ENCODE measurements around the gene KCNC1.
A peak's percentile ranks its signal among the peaks of the same experiment; 100 is the strongest.

KCNC1 gene

DNA sequence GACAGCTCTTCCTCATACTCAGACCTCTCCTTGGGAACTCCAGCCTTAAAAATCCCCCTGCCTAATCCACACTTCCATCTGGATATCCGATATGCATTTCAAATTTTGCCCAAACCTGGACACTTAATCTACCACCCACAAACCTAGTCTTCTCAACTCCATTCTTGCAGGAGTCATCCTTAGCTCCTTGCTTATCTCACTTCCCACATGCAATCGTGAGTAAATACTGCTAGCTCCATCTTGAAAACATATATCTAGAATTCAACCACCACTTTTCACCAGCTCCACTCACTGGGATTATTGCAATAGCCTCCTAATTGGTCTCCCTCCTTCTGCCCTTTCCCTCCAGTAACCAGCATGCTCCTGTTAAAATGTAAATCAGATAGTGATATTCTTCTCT is 17.8 kb upstream of the KCNC1 start:
- no peak for DNase-seq

GRCh38 chr11:17718015-17718414 is 16.6 kb upstream of the KCNC1 start:
- DNase-seq: no peak

DNA sequence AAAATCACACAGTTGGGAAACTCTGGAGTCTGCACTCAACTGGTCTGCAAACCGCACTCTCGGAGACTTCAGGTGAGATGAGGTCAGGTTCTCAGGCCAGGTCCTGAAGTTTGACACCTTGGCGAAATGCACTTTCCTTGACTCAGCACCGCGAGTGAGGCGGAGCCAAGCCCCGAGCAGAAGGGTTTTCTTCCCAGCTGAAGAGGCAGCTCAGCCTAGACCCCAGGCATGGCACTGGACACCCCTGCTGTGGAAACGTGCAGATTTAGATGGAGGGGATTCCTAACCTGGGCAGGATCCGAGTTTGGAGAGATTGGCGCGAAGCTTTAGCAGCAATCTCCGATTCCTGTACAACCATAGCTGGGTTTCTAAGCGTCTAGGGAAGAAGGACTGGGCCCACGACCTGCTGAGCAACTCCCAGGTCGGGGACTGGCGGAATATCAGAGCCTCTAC is 16.0 kb upstream of the KCNC1 start:
- no peak for DNase-seq

DNA sequence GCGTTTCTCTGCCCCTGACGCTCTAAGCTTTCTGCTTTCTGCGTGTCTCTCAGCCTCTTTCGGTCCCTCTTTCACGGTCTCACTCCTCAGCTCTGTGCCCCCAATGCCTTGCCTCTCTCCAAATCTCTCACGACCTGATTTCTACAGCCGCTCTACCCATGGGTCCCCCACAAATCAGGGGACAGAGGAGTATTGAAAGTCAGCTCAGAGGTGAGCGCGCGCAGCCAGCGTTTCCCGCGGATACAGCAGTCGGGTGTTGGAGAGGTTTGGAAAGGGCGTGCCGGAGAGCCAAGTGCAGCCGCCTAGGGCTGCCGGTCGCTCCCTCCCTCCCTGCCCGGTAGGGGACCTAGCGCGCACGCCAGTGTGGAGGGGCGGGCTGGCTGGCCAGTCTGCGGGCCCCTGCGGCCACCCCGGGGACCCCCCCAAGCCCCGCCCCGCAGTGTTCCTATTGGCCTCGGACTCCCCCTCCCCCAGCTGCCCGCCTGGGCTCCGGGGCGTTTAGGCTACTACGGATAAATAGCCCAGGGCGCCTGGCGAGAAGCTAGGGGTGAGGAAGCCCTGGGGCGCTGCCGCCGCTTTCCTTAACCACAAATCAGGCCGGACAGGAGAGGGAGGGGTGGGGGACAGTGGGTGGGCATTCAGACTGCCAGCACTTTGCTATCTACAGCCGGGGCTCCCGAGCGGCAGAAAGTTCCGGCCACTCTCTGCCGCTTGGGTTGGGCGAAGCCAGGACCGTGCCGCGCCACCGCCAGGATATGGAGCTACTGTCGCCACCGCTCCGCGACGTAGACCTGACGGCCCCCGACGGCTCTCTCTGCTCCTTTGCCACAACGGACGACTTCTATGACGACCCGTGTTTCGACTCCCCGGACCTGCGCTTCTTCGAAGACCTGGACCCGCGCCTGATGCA is 15.3 kb upstream of the KCNC1 start, which contains the start of gene MYOD1:
MYOD1 (plus strand) TSS at position 544 of the 910 bp plus-strand sequence; CDS start at position 756, 212 bp downstream.
- no peak for DNase-seq

DNA sequence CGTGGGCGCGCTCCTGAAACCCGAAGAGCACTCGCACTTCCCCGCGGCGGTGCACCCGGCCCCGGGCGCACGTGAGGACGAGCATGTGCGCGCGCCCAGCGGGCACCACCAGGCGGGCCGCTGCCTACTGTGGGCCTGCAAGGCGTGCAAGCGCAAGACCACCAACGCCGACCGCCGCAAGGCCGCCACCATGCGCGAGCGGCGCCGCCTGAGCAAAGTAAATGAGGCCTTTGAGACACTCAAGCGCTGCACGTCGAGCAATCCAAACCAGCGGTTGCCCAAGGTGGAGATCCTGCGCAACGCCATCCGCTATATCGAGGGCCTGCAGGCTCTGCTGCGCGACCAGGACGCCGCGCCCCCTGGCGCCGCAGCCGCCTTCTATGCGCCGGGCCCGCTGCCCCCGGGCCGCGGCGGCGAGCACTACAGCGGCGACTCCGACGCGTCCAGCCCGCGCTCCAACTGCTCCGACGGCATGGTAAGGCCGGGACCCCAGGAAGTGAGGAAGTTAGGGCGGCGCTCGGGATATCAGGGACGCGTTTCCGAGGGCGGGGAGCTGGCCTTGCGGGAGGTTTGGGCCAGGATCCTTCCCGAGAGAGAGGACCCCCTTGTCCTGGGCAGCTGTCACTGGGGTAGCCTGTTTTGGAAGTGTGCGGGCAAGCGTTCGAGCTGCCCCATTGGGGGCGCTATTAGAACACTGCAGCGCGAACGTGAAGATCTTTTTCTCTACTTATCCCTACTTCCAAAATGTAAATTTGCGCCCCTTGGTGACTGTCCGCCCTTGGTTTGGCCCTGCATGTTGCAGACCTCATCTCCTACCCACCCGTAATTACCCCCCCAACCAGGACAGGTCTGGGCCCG is 14.4 kb upstream of the KCNC1 start:
- peak; percentile 20 for DNase-seq

GRCh38 chr11:17720796-17721171 is 13.8 kb upstream of the KCNC1 start:
- DNase-seq: no peak

DNA sequence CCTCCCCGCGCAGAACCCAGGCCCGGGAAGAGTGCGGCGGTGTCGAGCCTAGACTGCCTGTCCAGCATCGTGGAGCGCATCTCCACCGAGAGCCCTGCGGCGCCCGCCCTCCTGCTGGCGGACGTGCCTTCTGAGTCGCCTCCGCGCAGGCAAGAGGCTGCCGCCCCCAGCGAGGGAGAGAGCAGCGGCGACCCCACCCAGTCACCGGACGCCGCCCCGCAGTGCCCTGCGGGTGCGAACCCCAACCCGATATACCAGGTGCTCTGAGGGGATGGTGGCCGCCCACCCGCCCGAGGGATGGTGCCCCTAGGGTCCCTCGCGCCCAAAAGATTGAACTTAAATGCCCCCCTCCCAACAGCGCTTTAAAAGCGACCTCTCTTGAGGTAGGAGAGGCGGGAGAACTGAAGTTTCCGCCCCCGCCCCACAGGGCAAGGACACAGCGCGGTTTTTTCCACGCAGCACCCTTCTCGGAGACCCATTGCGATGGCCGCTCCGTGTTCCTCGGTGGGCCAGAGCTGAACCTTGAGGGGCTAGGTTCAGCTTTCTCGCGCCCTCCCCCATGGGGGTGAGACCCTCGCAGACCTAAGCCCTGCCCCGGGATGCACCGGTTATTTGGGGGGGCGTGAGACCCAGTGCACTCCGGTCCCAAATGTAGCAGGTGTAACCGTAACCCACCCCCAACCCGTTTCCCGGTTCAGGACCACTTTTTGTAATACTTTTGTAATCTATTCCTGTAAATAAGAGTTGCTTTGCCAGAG is 13.2 kb upstream of the KCNC1 start:
- DNase-seq: no peak

GRCh38 chr11:17722000-17722643 is 12.5 kb upstream of the KCNC1 start:
- no peak for DNase-seq

- no peak for DNase-seq
Measured at GRCh38 chr11:17724020-17724908, 10.3 kb upstream of the KCNC1 start.

DNA sequence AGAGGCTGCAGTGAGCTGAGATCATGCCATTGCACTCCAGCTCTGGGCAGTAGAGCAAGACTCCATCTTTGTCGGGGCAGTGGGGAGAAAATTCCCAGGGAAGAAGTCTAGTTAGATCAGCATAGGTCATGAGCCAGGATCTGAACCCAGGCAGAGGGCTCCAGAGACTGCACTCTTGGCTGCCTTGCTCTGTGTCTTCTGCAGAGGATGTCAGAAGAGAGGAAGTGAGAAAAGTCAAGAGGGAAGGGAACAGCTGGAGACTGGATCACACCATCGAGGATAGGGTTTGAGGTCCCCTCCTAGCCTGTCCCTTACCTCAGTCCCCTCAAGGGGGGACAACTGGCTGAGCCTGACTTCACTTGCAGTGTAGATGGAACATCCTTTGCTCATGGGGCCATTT is 9.4 kb upstream of the KCNC1 start:
- DNase-seq: no peak

DNA sequence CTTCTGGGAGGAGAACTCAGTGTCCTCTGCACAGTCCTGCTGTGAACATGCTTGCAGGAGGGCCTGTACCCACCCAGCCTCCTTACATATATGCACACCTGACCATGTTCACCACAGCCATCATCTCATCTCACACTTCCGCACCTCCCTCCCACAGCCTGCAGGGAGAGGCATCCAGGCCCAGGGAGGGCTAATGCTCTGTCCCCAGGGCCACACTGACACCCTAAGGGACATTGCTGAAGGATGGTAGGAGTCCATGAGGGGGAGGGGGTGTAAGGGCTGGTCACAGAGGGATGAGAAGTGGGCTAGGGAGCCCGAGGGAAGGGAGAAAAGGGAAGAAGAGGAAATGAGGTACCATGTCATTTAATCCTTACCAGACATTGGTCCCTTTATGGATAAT is 4.4 kb upstream of the KCNC1 start:
- DNase-seq: no peak

GRCh38 chr11:17730608-17731462 is 3.7 kb upstream of the KCNC1 start:
- peak; percentile 94 for DNase-seq

GRCh38 chr11:17733261-17733660 is 1.3 kb upstream of the KCNC1 start:
- no peak for DNase-seq

DNA sequence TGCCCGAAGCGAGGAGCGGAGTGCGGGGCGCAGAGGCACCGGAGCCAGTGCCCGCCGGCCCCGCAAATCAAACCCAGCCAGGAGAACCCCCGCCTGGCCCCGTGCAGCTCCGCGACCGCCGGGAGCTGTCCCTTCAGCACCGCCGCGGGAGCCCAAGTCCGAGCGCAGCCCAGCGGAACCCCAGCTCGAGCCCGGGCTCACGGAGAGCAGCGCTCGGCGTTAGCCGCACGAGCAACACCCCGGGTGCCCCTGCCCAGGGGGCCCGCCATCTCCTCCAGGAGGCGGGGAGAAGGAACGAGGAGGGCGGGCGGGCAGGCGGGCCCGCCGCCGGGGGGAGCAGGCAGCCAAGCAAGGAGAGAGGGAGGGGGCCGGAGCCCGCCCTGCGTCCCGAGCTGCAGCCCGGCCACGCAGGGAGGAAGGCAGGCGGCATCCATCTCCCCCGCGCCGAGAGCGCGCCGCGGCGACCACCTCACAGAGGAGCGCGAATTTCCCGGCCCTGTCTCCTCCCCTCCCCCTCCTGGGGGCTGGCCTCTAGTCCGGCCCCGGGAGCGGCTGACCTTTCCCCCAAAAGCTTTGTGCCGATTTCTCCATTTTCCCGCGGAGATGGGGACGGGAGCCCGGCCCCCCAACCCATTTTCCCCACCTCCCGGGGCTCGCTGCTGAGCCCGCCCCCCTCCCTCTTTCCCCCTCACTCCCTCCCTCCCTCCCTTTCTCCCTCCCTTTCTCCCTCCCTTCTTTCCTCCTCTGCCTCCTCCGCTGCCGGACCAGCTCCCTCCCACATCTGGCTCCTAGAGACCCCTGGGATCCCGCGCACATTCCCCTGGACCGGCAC is 621 bp downstream of the KCNC1 start:
- DNase-seq: peak; percentile 25

DNA sequence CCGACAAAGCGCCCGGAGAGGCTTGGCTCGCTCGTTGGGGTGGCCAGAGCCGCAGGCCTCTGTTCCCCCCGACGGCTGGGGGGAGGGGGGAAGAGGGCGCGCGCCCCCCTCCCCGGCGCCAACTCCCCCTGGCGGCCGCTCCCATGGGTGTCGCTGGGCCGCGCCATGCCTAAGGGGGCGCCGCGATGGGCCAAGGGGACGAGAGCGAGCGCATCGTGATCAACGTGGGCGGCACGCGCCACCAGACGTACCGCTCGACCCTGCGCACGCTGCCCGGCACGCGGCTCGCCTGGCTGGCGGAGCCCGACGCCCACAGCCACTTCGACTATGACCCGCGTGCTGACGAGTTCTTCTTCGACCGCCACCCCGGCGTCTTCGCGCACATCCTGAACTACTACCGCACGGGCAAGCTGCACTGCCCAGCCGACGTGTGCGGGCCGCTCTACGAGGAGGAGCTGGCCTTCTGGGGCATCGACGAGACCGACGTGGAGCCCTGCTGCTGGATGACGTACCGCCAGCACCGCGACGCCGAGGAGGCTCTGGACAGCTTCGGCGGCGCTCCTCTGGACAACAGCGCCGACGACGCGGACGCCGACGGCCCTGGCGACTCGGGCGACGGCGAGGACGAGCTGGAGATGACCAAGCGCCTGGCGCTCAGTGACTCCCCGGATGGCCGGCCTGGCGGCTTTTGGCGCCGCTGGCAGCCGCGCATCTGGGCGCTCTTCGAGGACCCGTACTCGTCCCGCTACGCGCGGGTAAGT is 1.4 kb downstream of the KCNC1 start:
- DNase-seq: peak; percentile 26

DNA sequence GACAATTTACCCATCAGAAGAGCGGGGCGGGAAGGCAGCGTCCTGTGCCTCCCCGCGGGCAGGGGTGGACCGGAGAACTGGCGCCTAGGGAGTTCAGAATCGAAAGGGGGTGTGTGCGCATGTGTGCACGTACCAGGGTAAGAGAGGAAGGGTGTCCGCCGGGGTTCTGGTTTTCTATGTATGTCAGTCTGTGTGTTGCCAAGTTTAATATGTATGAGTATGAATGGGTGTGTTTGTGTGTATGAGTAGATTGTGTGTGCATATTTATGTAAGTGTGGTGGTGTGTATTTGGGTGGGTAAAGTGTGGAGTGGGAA is 2.0 kb downstream of the KCNC1 start:
- DNase-seq: no peak

GRCh38 chr11:17736930-17737817 is 2.6 kb downstream of the KCNC1 start:
- DNase-seq: no peak

Data from NCI-H1092 (cell line).